CD4-positive, alpha-beta T cell (primary cell): ENCODE measurements around the gene INSL3. TPM values are rescaled to one million over a fixed set of nuclear protein-coding genes. Genes with fewer than 3 reads are reported as not detected.
A peak's percentile ranks its signal among the peaks of the same experiment; 100 is the strongest.

Experiments
- ATAC-seq: fragments of 200-7000 bp; cut with Tn5 transposase; one replicate; pipeline ENCODE4 v1.10.0; 2022; ENCODE audit warnings: mild to moderate bottlenecking; ENCODE audit not compliant: poor library complexity
- CTCF ChIA-PET: fragments of 350-600 bp; sonication (Branson Sonifier 250); formaldehyde crosslinking; loops from one replicate; lab custom pipeline; 2021; ENCODE audit warnings: antibody characterized with exemption, inconsistent platforms; lab: Charles Lee
- POLR2A ChIA-PET: fragments of 350-600 bp; sonication (Branson Sonifier 250); formaldehyde crosslinking; loops from one replicate; lab custom pipeline; 2021; ENCODE audit warnings: antibody characterized with exemption, inconsistent platforms; lab: Charles Lee
- DNase-seq, 14 experiments: peaks; one replicate each; pipeline ENCODE4 v3.0.0-alpha.2; 2013 to 2020; ENCODE audit warnings: mixed read lengths in 2 of 14
- H3K27ac ChIP-seq, 2 donors: one replicate each; pipeline versions ENCODE4 v1.5.1 to v1.7.0; 2013; ENCODE audit warnings: low read length in 2 of 2, low read depth in 1 of 2, mild to moderate bottlenecking in 1 of 2
- H3K27me3 ChIP-seq, 2 experiments: 1 replicate in 1 of 2; 2 replicates in 1 of 2; pipeline versions ENCODE4 v1.6.1 to v1.7.0; 2013; ENCODE audit warnings: low read length in 2 of 2, control low read depth in 1 of 2, mild to moderate bottlenecking in 1 of 2, moderate library complexity in 1 of 2; ENCODE audit not compliant: insufficient read depth in 2 of 2, control insufficient read depth in 1 of 2
- H3K36me3 ChIP-seq: one replicate; pipeline ENCODE4 v1.6.1; 2013; ENCODE audit warnings: low read length, control low read depth; ENCODE audit not compliant: insufficient read depth
- H3K4me1 ChIP-seq: one replicate; pipeline ENCODE4 v1.6.1; 2013; ENCODE audit warnings: low read length, control low read depth; ENCODE audit not compliant: insufficient read depth
- H3K4me3 ChIP-seq: one replicate; pipeline ENCODE4 v1.5.1; 2013; ENCODE audit warnings: mild to moderate bottlenecking, low read length, moderate library complexity
- H3K9me3 ChIP-seq, 2 experiments: 1 replicate in 1 of 2; 2 replicates in 1 of 2; pipeline versions ENCODE4 v1.6.1 to v1.7.0; 2013; ENCODE audit warnings: low read length in 2 of 2, mild to moderate bottlenecking in 2 of 2, control low read depth in 1 of 2, moderate library complexity in 1 of 2; ENCODE audit not compliant: control insufficient read depth in 1 of 2, insufficient read depth in 1 of 2
- H3K27ac Mint-ChIP-seq: one replicate; pipeline ENCODE4 v1.8.0; 2020; ENCODE audit warnings: mixed read lengths
- H3K27me3 Mint-ChIP-seq: one replicate; pipeline ENCODE4 v1.8.0; 2021; ENCODE audit warnings: mixed read lengths
- H3K36me3 Mint-ChIP-seq: one replicate; pipeline ENCODE4 v1.8.0; 2021; ENCODE audit warnings: low read depth, mixed read lengths
- H3K4me1 Mint-ChIP-seq: one replicate; pipeline ENCODE4 v1.8.0; 2021; ENCODE audit warnings: low read depth, mixed read lengths
- H3K4me3 Mint-ChIP-seq: one replicate; pipeline ENCODE4 v1.8.0; 2020; ENCODE audit warnings: mild to moderate bottlenecking, mixed read lengths
- H3K9me3 Mint-ChIP-seq: one replicate; pipeline ENCODE4 v1.8.0; 2020; ENCODE audit warnings: mixed read lengths
- intact Hi-C, 2 experiments: fragments of 100-400 bp; cut with DNase I in 1 of 2; cut with micrococcal nuclease in 1 of 2; formaldehyde crosslinking; loops; one replicate each; pipeline versions ENCODE4 v1.15.1 to v1.9.0; 2023 to 2025; cut with DNase I, micrococcal nuclease
- total RNA-seq, 174 experiments: library from RNA in 2 of 174; stranded (reverse) in 2 of 174; gene quantifications; one replicate each; pipeline ENCODE4 v1.2.3 and lab custom pipeline; 2021 to 2026
- TF ChIP-seq, protein P1 (sequence below): fragments of 200-600 bp; IDR thresholded peaks from one replicate; pipeline ENCODE4 v1.8.0; 2022; ENCODE audit warnings: antibody characterized with exemption, mild to moderate bottlenecking

The INSL3 gene
- total RNA-seq, 2 experiments from 2014 or later, result 7.2 to 7.6 TPM

DNA sequence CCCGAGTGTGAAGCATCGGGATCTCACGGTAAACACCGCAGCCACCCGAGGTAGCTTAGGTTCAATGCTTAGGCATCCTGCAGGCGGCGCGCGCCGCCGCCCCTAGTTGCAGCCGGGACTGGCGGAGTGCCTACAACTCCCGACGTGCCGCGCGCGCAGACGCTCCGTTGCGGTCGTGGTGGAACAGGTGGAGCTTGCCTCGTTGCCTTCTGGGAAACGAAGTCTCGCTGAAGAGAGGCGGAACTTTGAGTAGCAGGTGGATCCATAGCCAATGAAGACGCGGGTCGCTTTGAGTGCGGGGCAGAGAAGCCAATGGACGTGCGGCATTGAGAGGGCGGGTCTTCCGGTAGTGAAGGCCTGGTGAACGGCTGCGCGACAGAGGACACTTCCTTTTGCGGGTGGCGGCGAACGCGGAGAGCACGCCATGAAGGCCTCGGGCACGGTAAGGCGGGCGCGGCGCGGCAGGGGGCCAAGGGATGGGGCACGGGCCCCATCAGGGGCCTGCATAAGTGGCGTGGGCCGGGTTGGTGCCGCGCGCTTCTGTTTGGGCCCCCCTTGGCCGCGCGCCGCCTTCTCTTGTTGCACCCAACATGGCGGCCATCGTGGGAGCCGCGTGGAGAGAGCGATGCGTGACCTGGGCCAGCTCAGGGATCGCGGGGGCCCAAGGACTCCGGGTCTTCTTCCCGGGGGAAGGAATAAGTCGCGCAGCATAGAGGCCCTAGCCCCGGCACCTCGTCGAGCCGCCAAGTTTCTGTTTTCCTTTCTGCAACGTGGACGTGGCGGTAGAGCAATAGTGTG lies 38.4 kb upstream of the INSL3 start, which contains the start of gene RPL18A:
RPL18A (plus strand) TSS at position 378 of the 798 bp plus-strand sequence; CDS start at position 425, 47 bp downstream.
- peaks cover 37% of the 10 kb centered on the region for H3K36me3 ChIP-seq
- peaks cover 37% of the 10 kb centered on the region for H3K4me1 ChIP-seq
- peak within 1 kb of the TSS; percentile 100 for H3K4me3 Mint-ChIP-seq
- peak; percentile 96 to 100 (median 99) for DNase-seq
- POLR2A ChIA-PET, result interaction anchor here (0.6 to 4.3 kb wide), 43 partner anchors 11 to 972 kb away, joined by 3 to 275 read pairs (median 4); partner anchors contain the start of genes ARRDC2, CCDC124, DDA1 and ELL
- CTCF ChIA-PET, result interaction anchor here (0.6 to 4.6 kb wide), 42 partner anchors 9 to 420 kb away, joined by 3 to 226 read pairs (median 4); partner anchors contain the start of genes CCDC124, FCHO1, JAK3 and SLC5A5
- H3K27me3 ChIP-seq, result no peaks in the 10 kb centered on the region
- TF ChIP-seq, protein P1, sequence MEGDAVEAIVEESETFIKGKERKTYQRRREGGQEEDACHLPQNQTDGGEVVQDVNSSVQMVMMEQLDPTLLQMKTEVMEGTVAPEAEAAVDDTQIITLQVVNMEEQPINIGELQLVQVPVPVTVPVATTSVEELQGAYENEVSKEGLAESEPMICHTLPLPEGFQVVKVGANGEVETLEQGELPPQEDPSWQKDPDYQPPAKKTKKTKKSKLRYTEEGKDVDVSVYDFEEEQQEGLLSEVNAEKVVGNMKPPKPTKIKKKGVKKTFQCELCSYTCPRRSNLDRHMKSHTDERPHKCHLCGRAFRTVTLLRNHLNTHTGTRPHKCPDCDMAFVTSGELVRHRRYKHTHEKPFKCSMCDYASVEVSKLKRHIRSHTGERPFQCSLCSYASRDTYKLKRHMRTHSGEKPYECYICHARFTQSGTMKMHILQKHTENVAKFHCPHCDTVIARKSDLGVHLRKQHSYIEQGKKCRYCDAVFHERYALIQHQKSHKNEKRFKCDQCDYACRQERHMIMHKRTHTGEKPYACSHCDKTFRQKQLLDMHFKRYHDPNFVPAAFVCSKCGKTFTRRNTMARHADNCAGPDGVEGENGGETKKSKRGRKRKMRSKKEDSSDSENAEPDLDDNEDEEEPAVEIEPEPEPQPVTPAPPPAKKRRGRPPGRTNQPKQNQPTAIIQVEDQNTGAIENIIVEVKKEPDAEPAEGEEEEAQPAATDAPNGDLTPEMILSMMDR, result peak; percentile 82
- no peaks in the 10 kb centered on the region for H3K9me3 ChIP-seq
- H3K27me3 Mint-ChIP-seq, result no peaks in the 10 kb centered on the region
- H3K4me3 ChIP-seq, result peak within 1 kb of the TSS; percentile 86
- H3K9me3 Mint-ChIP-seq, result no peaks in the 10 kb centered on the region
- peaks cover 45% of the 10 kb centered on the region for H3K36me3 Mint-ChIP-seq
- peak; percentile 95 for ATAC-seq
- peak within 1 kb of the TSS; percentile 88 for H3K27ac Mint-ChIP-seq
- intact Hi-C loops, result loop anchor here (1.0 to 10.0 kb wide), 7 partner anchors 73 to 415 kb away; partner anchors contain the start of gene TMEM221 (in 1 of the 2)
- H3K27ac ChIP-seq, result peak within 1 kb of the TSS; percentile 1 to 71
- H3K4me1 Mint-ChIP-seq, result peaks cover 33% of the 10 kb centered on the region

- Histone ChIP-seq H3K9me3 (no peaks in the 10 kb centered on the region), H3K27me3 (no peaks in the 10 kb centered on the region), H3K27ac (no peak overlapping the region), H3K36me3 (no peaks in the 10 kb centered on the region), H3K4me1 (peaks cover 32% of the 10 kb centered on the region), H3K4me3 (no peak overlapping the region)
- Mint-ChIP-seq H3K4me1 (peaks cover 32% of the 10 kb centered on the region), H3K9me3 (no peaks in the 10 kb centered on the region), H3K27ac (peak overlapping the region; percentile 71), H3K36me3 (peaks cover 12% of the 10 kb centered on the region), H3K4me3 (peak overlapping the region; percentile 58), H3K27me3 (no peaks in the 10 kb centered on the region)
- TF ChIP-seq, protein P1, result peak; percentile 94
- no peak for ATAC-seq
- peak; percentile 73 to 97 (median 92) for DNase-seq
- intact Hi-C loops, result loop anchor here (1.0 to 10.0 kb wide), 7 partner anchors 71 to 411 kb away; partner anchors contain the start of gene TMEM221 (in 1 of the 2)
- CTCF ChIA-PET, result interaction anchor here (0.7 to 3.3 kb wide), 18 partner anchors 9 to 152 kb away, joined by 3 to 32 read pairs (median 5); partner anchors contain the start of genes B3GNT3, CCDC124, JAK3 and MAP1S
- POLR2A ChIA-PET, result interaction anchor here (0.6 to 1.4 kb wide), 4 partner anchors 11 to 114 kb away, joined by 3 to 4 read pairs (median 4); partner anchors contain the start of gene CCDC124
Observed at GRCh38 chr19:17855280-17856152, 34.2 kb upstream of the INSL3 start.

DNA sequence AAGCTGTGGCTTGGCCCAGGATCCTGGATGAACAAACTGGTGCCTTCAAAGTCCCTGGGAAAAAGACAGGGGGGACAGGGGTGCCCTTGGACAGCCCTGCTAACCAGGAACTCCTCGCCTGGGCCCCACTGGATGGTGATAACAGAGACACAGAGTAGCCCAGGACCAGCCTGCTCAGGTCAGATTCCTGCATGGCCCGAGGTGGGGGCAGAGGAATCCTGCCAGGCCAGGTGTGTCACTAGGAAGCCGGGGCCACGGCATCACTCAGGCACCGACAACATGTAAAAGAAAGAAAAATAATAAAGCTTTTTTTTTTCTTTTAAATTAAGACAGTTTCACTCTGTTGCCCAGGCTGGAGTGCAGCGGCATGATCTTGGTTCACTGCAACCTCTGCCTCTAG lies 32.7 kb upstream of the INSL3 start:
- H3K27me3 ChIP-seq, result no peaks in the 10 kb centered on the region
- DNase-seq (no peak), ATAC-seq (no peak)
- H3K4me3 Mint-ChIP-seq, result no peak overlapping the region
- H3K4me1 Mint-ChIP-seq, result peaks cover 31% of the 10 kb centered on the region
- H3K4me1 ChIP-seq, result peaks cover 39% of the 10 kb centered on the region
- H3K4me3 ChIP-seq, result no peak overlapping the region
- no peaks in the 10 kb centered on the region for H3K9me3 Mint-ChIP-seq
- no peaks in the 10 kb centered on the region for H3K36me3 Mint-ChIP-seq
- no peak overlapping the region for H3K27ac ChIP-seq
- no peaks in the 10 kb centered on the region for H3K27me3 Mint-ChIP-seq
- intact Hi-C loops, result loop anchor here (2.0 to 10.0 kb wide), 3 partner anchors 249 to 409 kb away; partner anchors contain the start of gene TMEM221 (in 1 of the 2)
- ChIA-PET CTCF (interaction anchor here (1.9 to 3.3 kb wide), 4 partner anchors 7 to 150 kb away, joined by 10 to 32 read pairs (median 20); partner anchors contain the start of genes CCDC124 and JAK3), POLR2A (interaction anchor here (1.4 kb wide), 1 partner anchor 62 kb away, joined by 4 read pairs; no protein-coding TSS in a partner anchor)
- no peak overlapping the region for H3K27ac Mint-ChIP-seq
- no peaks in the 10 kb centered on the region for H3K36me3 ChIP-seq
- TF ChIP-seq, protein P1, result no peak
- H3K9me3 ChIP-seq, result no peaks in the 10 kb centered on the region
